HAP-1 (cell line): Measurements from ENCODE around the gene SUOX.
"Not testable (repeated sequence)": the region's sequence is repeated elsewhere in the genome, so short reads cannot be mapped to it uniquely, and the experiment has no call there.

ENCODE experiments used
- DNase-seq, 2 experiments: peaks; one replicate each; pipeline ENCODE4 v3.0.0-alpha.2; 2016 to 2020; ENCODE audit warnings: low spot score in 2 of 2
- H3K27me3 ChIP-seq: fragments of 250-450 bp; sonication (Bioruptor Pico); 2 replicates; pipeline ENCODE4 v1.5.1; 2020; ENCODE audit warnings: low read depth, mild to moderate bottlenecking, moderate library complexity
- H3K36me3 ChIP-seq: fragments of 250-450 bp; sonication (Bioruptor Pico); replicated peaks from 2 replicates; pipeline ENCODE4 v1.5.1; 2020; ENCODE audit warnings: mild to moderate bottlenecking
- H3K4me1 ChIP-seq: fragments of 250-450 bp; sonication (Bioruptor Pico); 2 replicates; pipeline ENCODE4 v1.5.1; 2020; ENCODE audit warnings: mild to moderate bottlenecking
- H3K4me3 ChIP-seq: fragments of 250-450 bp; sonication (Bioruptor Pico); 2 replicates; pipeline ENCODE4 v1.5.1; 2020; ENCODE audit warnings: mild to moderate bottlenecking, moderate library complexity
- H3K9me3 ChIP-seq: fragments of 250-450 bp; sonication (Bioruptor Pico); 2 replicates; pipeline ENCODE4 v1.5.1; 2020; ENCODE audit warnings: mild to moderate bottlenecking, moderate library complexity
- in situ Hi-C: fragments of 300-500 bp; cut with MboI; formaldehyde crosslinking; loops from 3 replicates; pipeline ENCODE4 v1.14.3; 2020; ENCODE audit warnings: low sequenced_read_pairs, inconsistent platforms, mixed read lengths

SUOX gene

GRCh38 chr12:55972911-55973598, 24.0 kb upstream of the SUOX start:
- no peak for DNase-seq
- in situ Hi-C loops: no loop called here
- Histone ChIP-seq H3K4me1 (peaks cover 10% of the 10 kb centered on the region), H3K27me3 (no peaks in the 10 kb centered on the region), H3K36me3 (peaks cover 30% of the 10 kb centered on the region), H3K9me3 (no peaks in the 10 kb centered on the region), H3K4me3 (peak overlapping the region; percentile 32)

- no peaks in the 10 kb centered on the region for H3K9me3 ChIP-seq
- in situ Hi-C loops: no loop called here
- no peaks in the 10 kb centered on the region for H3K27me3 ChIP-seq
- H3K36me3 ChIP-seq: peaks cover 24% of the 10 kb centered on the region
- peaks cover 10% of the 10 kb centered on the region for H3K4me1 ChIP-seq
- H3K4me3 ChIP-seq: peak within 1 kb of the TSS; percentile 78
- DNase-seq: peak; percentile 99 to 100
These were observed 23.3 kb upstream of the SUOX start, which contains the start of gene RAB5B for GRCh38 chr12:55973599-55974307. Gene RAB5B (plus strand): TSS chr12:55974078. CDS start chr12:55986961, 12,883 bp downstream.

- peak overlapping the region; percentile 78 for H3K4me3 ChIP-seq
- H3K27me3 ChIP-seq: no peaks in the 10 kb centered on the region
- H3K36me3 ChIP-seq: peaks cover 23% of the 10 kb centered on the region
- H3K9me3 ChIP-seq: no peaks in the 10 kb centered on the region
- in situ Hi-C loops: no loop called here
- peaks cover 10% of the 10 kb centered on the region for H3K4me1 ChIP-seq
- DNase-seq: peak; percentile 29 to 66
These were observed 22.8 kb upstream of the SUOX start for GRCh38 chr12:55974308-55974730.

- Histone ChIP-seq H3K4me1 (peaks cover 5% of the 10 kb centered on the region; the same call in 1 of the 2 replicates), H3K27me3 (no peaks in the 10 kb centered on the region), H3K9me3 (no peaks in the 10 kb centered on the region), H3K36me3 (peaks cover 5% of the 10 kb centered on the region), H3K4me3 (no peak overlapping the region)
- DNase-seq: no peak
- in situ Hi-C loops: no loop called here
These were observed 18.7 kb upstream of the SUOX start for GRCh38 chr12:55978393-55978792.

- in situ Hi-C loops: no loop called here
These were observed 18.0 kb upstream of the SUOX start for GRCh38 chr12:55979069-55979468.

GRCh38 chr12:55981882-55982281, 15.2 kb upstream of the SUOX start:
- H3K4me3 ChIP-seq, H3K9me3 ChIP-seq, H3K27me3 ChIP-seq, H3K4me1 ChIP-seq, in situ Hi-C loops, H3K36me3 ChIP-seq, DNase-seq: not testable (repeated sequence)

More at GRCh38 chr12:55979069-55979468, 18.0 kb upstream of the SUOX start:
- Histone ChIP-seq H3K9me3 (no peaks in the 10 kb centered on the region), H3K36me3 (peaks cover 5% of the 10 kb centered on the region), H3K27me3 (no peaks in the 10 kb centered on the region), H3K4me1 (peaks cover 5% of the 10 kb centered on the region; the same call in 1 of the 2 replicates), H3K4me3 (no peak overlapping the region)
- no peak for DNase-seq

- Histone ChIP-seq H3K4me3 (no peak overlapping the region), H3K27me3 (no peaks in the 10 kb centered on the region), H3K4me1 (no peaks in the 10 kb centered on the region), H3K9me3 (no peaks in the 10 kb centered on the region), H3K36me3 (peaks cover 11% of the 10 kb centered on the region)
- in situ Hi-C loops: no loop called here
- no peak for DNase-seq
These were observed 14.6 kb upstream of the SUOX start for GRCh38 chr12:55982319-55982936.

GRCh38 chr12:55983232-55983842, 13.7 kb upstream of the SUOX start:
- DNase-seq: no peak
- no peaks in the 10 kb centered on the region for H3K27me3 ChIP-seq
- in situ Hi-C loops: no loop called here
- H3K4me1 ChIP-seq: no peaks in the 10 kb centered on the region
- no peaks in the 10 kb centered on the region for H3K9me3 ChIP-seq
- H3K4me3 ChIP-seq: no peak overlapping the region
- H3K36me3 ChIP-seq: peaks cover 17% of the 10 kb centered on the region

- no peaks in the 10 kb centered on the region for H3K27me3 ChIP-seq
- DNase-seq: no peak
- in situ Hi-C loops: no loop called here
- H3K9me3 ChIP-seq: no peaks in the 10 kb centered on the region
- H3K36me3 ChIP-seq: peaks cover 26% of the 10 kb centered on the region
- H3K4me3 ChIP-seq: no peak overlapping the region
- H3K4me1 ChIP-seq: no peaks in the 10 kb centered on the region
These were observed 12.2 kb upstream of the SUOX start for GRCh38 chr12:55984861-55985260.

- in situ Hi-C loops: no loop called here
These were observed 11.7 kb upstream of the SUOX start for GRCh38 chr12:55985341-55985740.

GRCh38 chr12:55985976-55986375, 11.1 kb upstream of the SUOX start:
- H3K4me3 ChIP-seq, DNase-seq, in situ Hi-C loops, H3K9me3 ChIP-seq, H3K27me3 ChIP-seq, H3K4me1 ChIP-seq: not testable (repeated sequence)
- peaks cover 31% of the 10 kb centered on the region for H3K36me3 ChIP-seq

More at GRCh38 chr12:55985341-55985740, 11.7 kb upstream of the SUOX start:
- H3K36me3 ChIP-seq: peaks cover 30% of the 10 kb centered on the region
- no peaks in the 10 kb centered on the region for H3K9me3 ChIP-seq
- no peaks in the 10 kb centered on the region for H3K27me3 ChIP-seq
- H3K4me1 ChIP-seq: no peaks in the 10 kb centered on the region
- H3K4me3 ChIP-seq: no peak overlapping the region
- no peak for DNase-seq

- H3K27me3 ChIP-seq: no peaks in the 10 kb centered on the region
- no peaks in the 10 kb centered on the region for H3K4me1 ChIP-seq
- no peaks in the 10 kb centered on the region for H3K9me3 ChIP-seq
- no peak overlapping the region for H3K4me3 ChIP-seq
- in situ Hi-C loops: no loop called here
- DNase-seq: no peak
- peaks cover 64% of the 10 kb centered on the region for H3K36me3 ChIP-seq
These were observed 6.0 kb upstream of the SUOX start for GRCh38 chr12:55991110-55991509.

GRCh38 chr12:55993230-55993853, 3.7 kb upstream of the SUOX start:
- no peak overlapping the region for H3K4me3 ChIP-seq
- peaks cover 55% of the 10 kb centered on the region for H3K36me3 ChIP-seq
- DNase-seq: no peak
- H3K4me1 ChIP-seq: no peaks in the 10 kb centered on the region; the same call in 1 of the 2 replicates
- in situ Hi-C loops: no loop called here
- H3K9me3 ChIP-seq: no peaks in the 10 kb centered on the region
- H3K27me3 ChIP-seq: no peaks in the 10 kb centered on the region
